Breast epithelium (tissue), 3 donors: Measurements from ENCODE around the gene PRKCE.

ENCODE experiments used
- CTCF ChIP-seq, 3 donors: fragments of 450-650 bp; IDR thresholded peaks; one replicate each; pipeline ENCODE4 v1.5.1; 2016 to 2017; ENCODE audit warnings: antibody characterized with exemption in 3 of 3, mild to moderate bottlenecking in 3 of 3, moderate library complexity in 3 of 3
- POLR2A ChIP-seq: fragments of 450-650 bp; IDR thresholded peaks from one replicate; pipeline ENCODE4 v1.6.1; 2016; ENCODE audit warnings: antibody characterized with exemption, mild to moderate bottlenecking, moderate library complexity
- POLR2AphosphoS5 ChIP-seq, 3 donors: sonication (generic); formaldehyde crosslinking; IDR thresholded peaks; one replicate each; pipeline ENCODE4 v1.6.1; 2017; ENCODE audit warnings: antibody characterized with exemption in 3 of 3

GRCh38 chr2:46167924-46168323 lies 516.4 kb downstream of the PRKCE start:
- TF ChIP-seq CTCF (IDR thresholded peaks at IDR 0.05) (no peak), POLR2AphosphoS5 (IDR thresholded peaks at IDR 0.05) (no peak), POLR2A (no peak)
